ENCODE results near the gene HSFX3.
A peak's percentile ranks its signal among the peaks of the same experiment; 100 is the strongest.
"Not testable (repeated sequence)": the region's sequence is repeated elsewhere in the genome, so short reads cannot be mapped to it uniquely, and the experiment has no call there.

The HSFX3 gene

GRCh38 chrX:149567621-149568417 lies 18.1 kb upstream of the HSFX3 start:
- no peaks in the 10 kb centered on the region for H3K4me1 ChIP-seq (ENCODE audit: control insufficient read depth, insufficient read depth, low read length)
- no peak overlapping the region for H3K9ac ChIP-seq (ENCODE audit: low read length)
- no peaks in the 10 kb centered on the region for H3K27me3 ChIP-seq (ENCODE audit: control insufficient read depth, insufficient read depth, low read length)
- no peak overlapping the region for H3K27ac ChIP-seq (ENCODE audit: low read depth, low read length)
- H3K4me3 ChIP-seq (ENCODE audit: low read length), result no peak overlapping the region
- no peaks in the 10 kb centered on the region for H3K36me3 ChIP-seq (ENCODE audit: control insufficient read depth, insufficient read depth, low read length)

GRCh38 chrX:149563359-149563758 lies 13.6 kb upstream of the HSFX3 start:
- no peaks in the 10 kb centered on the region for H3K27me3 ChIP-seq (ENCODE audit: control insufficient read depth, insufficient read depth, low read length)
- no peaks in the 10 kb centered on the region for H3K4me1 ChIP-seq (ENCODE audit: control insufficient read depth, insufficient read depth, low read length)
- H3K27ac ChIP-seq (ENCODE audit: low read depth, low read length), result no peak overlapping the region
- H3K36me3 ChIP-seq (ENCODE audit: control insufficient read depth, insufficient read depth, low read length), result no peaks in the 10 kb centered on the region
- no peak overlapping the region for H3K4me3 ChIP-seq (ENCODE audit: low read length)
- no peak overlapping the region for H3K9ac ChIP-seq (ENCODE audit: low read length)

GRCh38 chrX:149555251-149555650 lies 5.5 kb upstream of the HSFX3 start:
- not testable (repeated sequence) for H3K36me3 ChIP-seq (ENCODE audit: control insufficient read depth, insufficient read depth, low read length); H3K27me3 ChIP-seq (ENCODE audit: control insufficient read depth, insufficient read depth, low read length); H3K27ac ChIP-seq (ENCODE audit: low read depth, low read length); H3K9ac ChIP-seq (ENCODE audit: low read length); H3K4me1 ChIP-seq (ENCODE audit: control insufficient read depth, insufficient read depth, low read length); H3K4me3 ChIP-seq (ENCODE audit: low read length)

GRCh38 chrX:149551939-149552248 lies 2.2 kb upstream of the HSFX3 start:
- H3K36me3 ChIP-seq (ENCODE audit: control insufficient read depth, insufficient read depth, low read length); H3K4me1 ChIP-seq (ENCODE audit: control insufficient read depth, insufficient read depth, low read length); H3K4me3 ChIP-seq (ENCODE audit: low read length); H3K9ac ChIP-seq (ENCODE audit: low read length); H3K27me3 ChIP-seq (ENCODE audit: control insufficient read depth, insufficient read depth, low read length); H3K27ac ChIP-seq (ENCODE audit: low read depth, low read length): not testable (repeated sequence)

GRCh38 chrX:149551245-149551938 lies 1.7 kb upstream of the HSFX3 start:
- H3K27ac ChIP-seq (ENCODE audit: low read depth, low read length); H3K4me1 ChIP-seq (ENCODE audit: control insufficient read depth, insufficient read depth, low read length); H3K27me3 ChIP-seq (ENCODE audit: control insufficient read depth, insufficient read depth, low read length): not testable (repeated sequence)

GRCh38 chrX:149550454-149550853 lies 730 bp upstream of the HSFX3 start:
- H3K4me3 ChIP-seq (ENCODE audit: low read length), result not testable (repeated sequence)

More at GRCh38 chrX:149551245-149551938, 1.7 kb upstream of the HSFX3 start:
- not testable (repeated sequence) for H3K9ac ChIP-seq (ENCODE audit: low read length); H3K36me3 ChIP-seq (ENCODE audit: control insufficient read depth, insufficient read depth, low read length); H3K4me3 ChIP-seq (ENCODE audit: low read length)

GRCh38 chrX:149547782-149548181 lies 1.9 kb downstream of the HSFX3 start:
- H3K27ac ChIP-seq (ENCODE audit: low read depth, low read length); H3K4me1 ChIP-seq (ENCODE audit: control insufficient read depth, insufficient read depth, low read length); H3K4me3 ChIP-seq (ENCODE audit: low read length); H3K9ac ChIP-seq (ENCODE audit: low read length); H3K27me3 ChIP-seq (ENCODE audit: control insufficient read depth, insufficient read depth, low read length); H3K36me3 ChIP-seq (ENCODE audit: control insufficient read depth, insufficient read depth, low read length): not testable (repeated sequence)

More at GRCh38 chrX:149550454-149550853, 730 bp upstream of the HSFX3 start:
- H3K9ac ChIP-seq (ENCODE audit: low read length); H3K27ac ChIP-seq (ENCODE audit: low read depth, low read length); H3K27me3 ChIP-seq (ENCODE audit: control insufficient read depth, insufficient read depth, low read length); H3K36me3 ChIP-seq (ENCODE audit: control insufficient read depth, insufficient read depth, low read length); H3K4me1 ChIP-seq (ENCODE audit: control insufficient read depth, insufficient read depth, low read length): not testable (repeated sequence)

GRCh38 chrX:149546962-149547361 lies 2.8 kb downstream of the HSFX3 start:
- not testable (repeated sequence) for H3K4me1 ChIP-seq (ENCODE audit: control insufficient read depth, insufficient read depth, low read length); H3K9ac ChIP-seq (ENCODE audit: low read length); H3K4me3 ChIP-seq (ENCODE audit: low read length); H3K36me3 ChIP-seq (ENCODE audit: control insufficient read depth, insufficient read depth, low read length); H3K27me3 ChIP-seq (ENCODE audit: control insufficient read depth, insufficient read depth, low read length); H3K27ac ChIP-seq (ENCODE audit: low read depth, low read length)

GRCh38 chrX:149545545-149546543 lies 3.9 kb downstream of the HSFX3 start:
- not testable (repeated sequence) for H3K4me3 ChIP-seq (ENCODE audit: low read length); H3K27ac ChIP-seq (ENCODE audit: low read depth, low read length); H3K9ac ChIP-seq (ENCODE audit: low read length)

GRCh38 chrX:149541521-149542047 lies 8.1 kb downstream of the HSFX3 start:
- Histone ChIP-seq H3K36me3 (ENCODE audit: control insufficient read depth, insufficient read depth, low read length) (no peaks in the 10 kb centered on the region), H3K27ac (ENCODE audit: low read depth, low read length) (no peak overlapping the region), H3K27me3 (ENCODE audit: control insufficient read depth, insufficient read depth, low read length) (no peaks in the 10 kb centered on the region), H3K4me3 (ENCODE audit: low read length) (peak overlapping the region; percentile 71), H3K4me1 (ENCODE audit: control insufficient read depth, insufficient read depth, low read length) (no peaks in the 10 kb centered on the region), H3K9ac (ENCODE audit: low read length) (peak overlapping the region; percentile 29)

More at GRCh38 chrX:149545545-149546543, 3.9 kb downstream of the HSFX3 start:
- not testable (repeated sequence) for H3K27me3 ChIP-seq (ENCODE audit: control insufficient read depth, insufficient read depth, low read length); H3K4me1 ChIP-seq (ENCODE audit: control insufficient read depth, insufficient read depth, low read length); H3K36me3 ChIP-seq (ENCODE audit: control insufficient read depth, insufficient read depth, low read length)

- no peaks in the 10 kb centered on the region for H3K36me3 ChIP-seq (ENCODE audit: control insufficient read depth, insufficient read depth, low read length)
- peak within 1 kb of the TSS; percentile 88 for H3K27ac ChIP-seq (ENCODE audit: low read depth, low read length)
- H3K4me1 ChIP-seq (ENCODE audit: control insufficient read depth, insufficient read depth, low read length), result no peaks in the 10 kb centered on the region
- peak within 1 kb of the TSS; percentile 71 for H3K4me3 ChIP-seq (ENCODE audit: low read length)
- no peaks in the 10 kb centered on the region for H3K27me3 ChIP-seq (ENCODE audit: control insufficient read depth, insufficient read depth, low read length)
- H3K9ac ChIP-seq (ENCODE audit: low read length), result peak within 1 kb of the TSS; percentile 29
Observed at GRCh38 chrX:149540621-149541520, 8.9 kb downstream of the HSFX3 start, which contains the start of gene EOLA1. TSS of gene EOLA1 (plus strand) at chrX:149541012. CDS start at chrX:149545631, 4,619 bp downstream.
